ENCODE measurements around the gene TMPRSS7.

Gene TMPRSS7

GRCh38 chr3:112129925-112130637 is 95.5 kb downstream of the TMPRSS7 start:
- DNase-seq, result no peak

- DNase-seq, result no peak
Observed at GRCh38 chr3:112130638-112130993, 96.1 kb downstream of the TMPRSS7 start.

Data from activated T-cell treated with anti-CD3 and anti-CD28 coated beads, Interleukin-2, amount 50 U/mL, for 48 hours (primary cell).